Measurements from ENCODE around the gene KLF13.

DNA sequence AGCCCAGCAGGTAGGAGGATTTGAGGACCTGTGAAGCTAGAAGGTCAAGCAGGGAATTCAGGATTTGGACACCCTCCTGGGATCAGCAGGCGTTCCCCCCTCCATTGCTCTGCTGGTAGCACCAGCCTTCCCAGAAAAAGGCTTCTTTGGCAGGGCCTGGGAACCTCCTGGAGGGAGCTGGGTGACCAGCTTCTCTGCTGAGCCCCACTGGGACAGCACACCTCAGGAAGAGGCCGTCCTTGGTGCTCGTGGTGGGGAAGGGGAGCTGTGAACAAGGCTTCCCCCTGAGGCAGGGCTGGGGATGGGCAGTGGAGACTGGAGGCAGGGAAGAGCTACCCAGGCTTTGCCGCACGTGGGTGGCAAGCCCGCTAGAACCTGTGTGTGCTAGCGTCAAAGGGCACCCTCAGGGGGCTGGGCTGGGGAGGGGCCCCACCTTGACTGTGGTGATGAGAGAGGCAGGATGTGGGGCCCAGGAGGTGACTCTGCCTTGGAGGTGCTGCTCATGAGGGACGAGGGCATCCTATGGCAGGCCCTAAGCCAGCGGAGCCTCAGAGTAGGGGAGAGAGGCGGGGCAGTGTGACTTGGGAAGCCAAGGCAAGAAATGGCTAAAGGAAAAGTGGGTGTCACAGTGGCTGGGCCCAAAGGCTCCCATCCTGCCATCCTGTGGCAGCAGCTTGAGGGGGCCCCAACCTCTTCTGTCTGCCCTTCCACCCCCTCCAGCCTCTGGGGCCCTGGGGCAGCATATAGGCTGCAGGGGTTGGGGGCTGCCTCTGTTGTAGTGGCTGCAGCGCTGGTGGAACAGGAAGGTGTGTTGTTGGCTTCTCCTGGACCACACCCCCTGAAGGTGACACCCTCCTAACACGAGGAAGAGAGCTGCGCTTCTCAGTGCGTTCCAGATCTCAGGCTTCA is 20.7 kb downstream of the KLF13 start:
- TF ChIP-seq EZH2 (IDR thresholded peaks at IDR 0.05; ENCODE audit: low read length): no peak
- TF ChIP-seq, protein P1, sequence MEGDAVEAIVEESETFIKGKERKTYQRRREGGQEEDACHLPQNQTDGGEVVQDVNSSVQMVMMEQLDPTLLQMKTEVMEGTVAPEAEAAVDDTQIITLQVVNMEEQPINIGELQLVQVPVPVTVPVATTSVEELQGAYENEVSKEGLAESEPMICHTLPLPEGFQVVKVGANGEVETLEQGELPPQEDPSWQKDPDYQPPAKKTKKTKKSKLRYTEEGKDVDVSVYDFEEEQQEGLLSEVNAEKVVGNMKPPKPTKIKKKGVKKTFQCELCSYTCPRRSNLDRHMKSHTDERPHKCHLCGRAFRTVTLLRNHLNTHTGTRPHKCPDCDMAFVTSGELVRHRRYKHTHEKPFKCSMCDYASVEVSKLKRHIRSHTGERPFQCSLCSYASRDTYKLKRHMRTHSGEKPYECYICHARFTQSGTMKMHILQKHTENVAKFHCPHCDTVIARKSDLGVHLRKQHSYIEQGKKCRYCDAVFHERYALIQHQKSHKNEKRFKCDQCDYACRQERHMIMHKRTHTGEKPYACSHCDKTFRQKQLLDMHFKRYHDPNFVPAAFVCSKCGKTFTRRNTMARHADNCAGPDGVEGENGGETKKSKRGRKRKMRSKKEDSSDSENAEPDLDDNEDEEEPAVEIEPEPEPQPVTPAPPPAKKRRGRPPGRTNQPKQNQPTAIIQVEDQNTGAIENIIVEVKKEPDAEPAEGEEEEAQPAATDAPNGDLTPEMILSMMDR (optimal IDR thresholded peaks at IDR 0.05 in 1 of 3, IDR thresholded peaks at IDR 0.05 in 1 of 3, conservative IDR thresholded peaks at IDR 0.05 in 1 of 3; ENCODE audit: extremely low read depth in 1 of 3, insufficient read depth in 2 of 3, low read length in 3 of 3): no peak
